DOHH2 (cell line): ENCODE data around the gene DGKB.

Experiments
- EZH2phosphoT487 ChIP-seq: fragments of 200-600 bp; sonication (generic); IDR thresholded peaks from 2 replicates; pipeline ENCODE4 v1.6.1; 2017; ENCODE audit warnings: borderline replicate concordance, mild to moderate bottlenecking, antibody characterized with exemption, low read length, moderate library complexity, mixed read lengths
- TF ChIP-seq, protein P1 (sequence below): fragments of 200-600 bp; sonication (generic); IDR thresholded peaks from one replicate; pipeline ENCODE4 v1.5.1; 2014; ENCODE audit warnings: antibody characterized with exemption, mild to moderate bottlenecking, low read depth, low read length; ENCODE audit not compliant: poor library complexity, severe bottlenecking

- TF ChIP-seq, protein P1, sequence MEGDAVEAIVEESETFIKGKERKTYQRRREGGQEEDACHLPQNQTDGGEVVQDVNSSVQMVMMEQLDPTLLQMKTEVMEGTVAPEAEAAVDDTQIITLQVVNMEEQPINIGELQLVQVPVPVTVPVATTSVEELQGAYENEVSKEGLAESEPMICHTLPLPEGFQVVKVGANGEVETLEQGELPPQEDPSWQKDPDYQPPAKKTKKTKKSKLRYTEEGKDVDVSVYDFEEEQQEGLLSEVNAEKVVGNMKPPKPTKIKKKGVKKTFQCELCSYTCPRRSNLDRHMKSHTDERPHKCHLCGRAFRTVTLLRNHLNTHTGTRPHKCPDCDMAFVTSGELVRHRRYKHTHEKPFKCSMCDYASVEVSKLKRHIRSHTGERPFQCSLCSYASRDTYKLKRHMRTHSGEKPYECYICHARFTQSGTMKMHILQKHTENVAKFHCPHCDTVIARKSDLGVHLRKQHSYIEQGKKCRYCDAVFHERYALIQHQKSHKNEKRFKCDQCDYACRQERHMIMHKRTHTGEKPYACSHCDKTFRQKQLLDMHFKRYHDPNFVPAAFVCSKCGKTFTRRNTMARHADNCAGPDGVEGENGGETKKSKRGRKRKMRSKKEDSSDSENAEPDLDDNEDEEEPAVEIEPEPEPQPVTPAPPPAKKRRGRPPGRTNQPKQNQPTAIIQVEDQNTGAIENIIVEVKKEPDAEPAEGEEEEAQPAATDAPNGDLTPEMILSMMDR = no peak
- TF ChIP-seq EZH2phosphoT487 = no peak
Observed at GRCh38 chr7:14252458-14252857, 650.1 kb downstream of the DGKB start.
